ENCODE data around the gene RAB20. TPM values are rescaled to one million over a fixed set of nuclear protein-coding genes. Genes with fewer than 3 reads are reported as not detected.

RAB20 gene
- total and polyA plus RNA-seq, 2 experiments from 2014 or later: 28.3 to 37.4 TPM

- Histone ChIP-seq H4K20me1 (ENCODE audit: insufficient read depth, poor library complexity, severe bottlenecking) (no peaks in the 10 kb centered on the region), H3K27me3 (no peaks in the 10 kb centered on the region), H3K4me3 (no peak overlapping the region), H3K9me3 (ENCODE audit: low read depth) (no peaks in the 10 kb centered on the region), H3K4me1 (ENCODE audit: insufficient read depth) (no peaks in the 10 kb centered on the region), H3K27ac (no peak overlapping the region), H3K4me2 (no peak overlapping the region), H3K79me2 (no peaks in the 10 kb centered on the region), H3K36me3 (replicated peaks; ENCODE audit: insufficient read depth, low read depth) (no peaks in the 10 kb centered on the region), H3K9me2 (replicated peaks; ENCODE audit: insufficient read depth) (no peaks in the 10 kb centered on the region), H2AFZ (no peak overlapping the region)
- WGBS (ENCODE audit: low lambda C conversion rate, missing lambda C conversion rate): 87% methylated on average over 13 of the region's 13 CpGs
- no peak for TF ChIP-seq CTCF (IDR thresholded peaks at IDR 0.05; ENCODE audit: poor library complexity)
- TF ChIP-seq EZH2 (IDR thresholded peaks at IDR 0.05; ENCODE audit: borderline replicate concordance): no peak
- no peak for TF ChIP-seq EZH2phosphoT487 (IDR thresholded peaks at IDR 0.05; ENCODE audit: low read depth, severe bottlenecking, unreplicated experiment)
- DNase-seq (ENCODE audit: low spot score): no peak
Measured at GRCh38 chr13:110582421-110582954, 21.0 kb upstream of the RAB20 start.

GRCh38 chr13:110581506-110582185 lies 20.1 kb upstream of the RAB20 start:
- no peak overlapping the region for H3K4me3 ChIP-seq
- WGBS (ENCODE audit: low lambda C conversion rate, missing lambda C conversion rate): 88% methylated on average over 11 of the region's 14 CpGs
- H3K27me3 ChIP-seq: no peaks in the 10 kb centered on the region
- H3K27ac ChIP-seq: no peak overlapping the region
- no peaks in the 10 kb centered on the region for H3K4me1 ChIP-seq (ENCODE audit: insufficient read depth)
- no peaks in the 10 kb centered on the region for H3K9me3 ChIP-seq (ENCODE audit: low read depth)
- no peak for TF ChIP-seq EZH2phosphoT487 (IDR thresholded peaks at IDR 0.05; ENCODE audit: low read depth, severe bottlenecking, unreplicated experiment)
- TF ChIP-seq CTCF (IDR thresholded peaks at IDR 0.05; ENCODE audit: poor library complexity): no peak
- TF ChIP-seq EZH2 (IDR thresholded peaks at IDR 0.05; ENCODE audit: borderline replicate concordance): no peak
- no peaks in the 10 kb centered on the region for H3K36me3 ChIP-seq (replicated peaks; ENCODE audit: insufficient read depth, low read depth)
- H3K4me2 ChIP-seq: no peak overlapping the region
- H4K20me1 ChIP-seq (ENCODE audit: insufficient read depth, poor library complexity, severe bottlenecking): no peaks in the 10 kb centered on the region
- no peak for DNase-seq (ENCODE audit: low spot score)
- no peaks in the 10 kb centered on the region for H3K9me2 ChIP-seq (replicated peaks; ENCODE audit: insufficient read depth)
- no peaks in the 10 kb centered on the region for H3K79me2 ChIP-seq
- no peak overlapping the region for H2AFZ ChIP-seq

GRCh38 chr13:110580800-110581199 lies 19.3 kb upstream of the RAB20 start:
- no peaks in the 10 kb centered on the region for H3K36me3 ChIP-seq (replicated peaks; ENCODE audit: insufficient read depth, low read depth)
- H3K9me2 ChIP-seq (replicated peaks; ENCODE audit: insufficient read depth): no peaks in the 10 kb centered on the region
- no peak overlapping the region for H2AFZ ChIP-seq
- 87% methylated on average over 2 of the region's 2 CpGs for WGBS (ENCODE audit: low lambda C conversion rate, missing lambda C conversion rate)
- no peak for TF ChIP-seq EZH2 (IDR thresholded peaks at IDR 0.05; ENCODE audit: borderline replicate concordance)
- TF ChIP-seq CTCF (IDR thresholded peaks at IDR 0.05; ENCODE audit: poor library complexity): no peak
- TF ChIP-seq EZH2phosphoT487 (IDR thresholded peaks at IDR 0.05; ENCODE audit: low read depth, severe bottlenecking, unreplicated experiment): no peak
- no peaks in the 10 kb centered on the region for H4K20me1 ChIP-seq (ENCODE audit: insufficient read depth, poor library complexity, severe bottlenecking)
- H3K27ac ChIP-seq: no peak overlapping the region
- H3K9me3 ChIP-seq (ENCODE audit: low read depth): no peaks in the 10 kb centered on the region
- no peaks in the 10 kb centered on the region for H3K4me1 ChIP-seq (ENCODE audit: insufficient read depth)
- no peaks in the 10 kb centered on the region for H3K27me3 ChIP-seq
- no peaks in the 10 kb centered on the region for H3K79me2 ChIP-seq
- H3K4me2 ChIP-seq: no peak overlapping the region
- H3K4me3 ChIP-seq: no peak overlapping the region
- no peak for DNase-seq (ENCODE audit: low spot score)

Measured in hepatocyte (in vitro differentiated cells).